IMR-90 (cell line): Measurements from ENCODE around the gene CCDC27. TPM values are rescaled to one million over a fixed set of nuclear protein-coding genes. Genes with fewer than 3 reads are reported as not detected.

Experiments used
- ATAC-seq: fragments of 200-7000 bp; cut with Tn5 transposase; 2 replicates; pipeline ENCODE4 v1.9.1; 2020; ENCODE audit warnings: low read depth, mild to moderate bottlenecking, moderate library complexity
- BruUV-seq: library from RNA; stranded (reverse); fragments of 400-500 nt; replicated peaks from 2 replicates; lab custom pipeline; 2021; lab: Mats Ljungman, UMichigan
- CTCF ChIA-PET: fragments of 300-600 bp; formaldehyde crosslinking; extraction: SDS; loops from one replicate; lab custom pipeline; 2021; ENCODE audit warnings: antibody characterized with exemption; lab: Yijun Ruan, JAX
- POLR2A ChIA-PET: fragments of 300-600 bp; sonication (Branson Sonifier 250); formaldehyde crosslinking; loops from one replicate; lab custom pipeline; 2022; ENCODE audit warnings: antibody characterized with exemption; ENCODE audit not compliant: unreplicated experiment; lab: Charles Lee
- DNase-seq: peaks from one replicate; pipeline ENCODE4 v3.0.0; 2013
- H2AFZ ChIP-seq: replicated peaks from 2 replicates; pipeline ENCODE3; 2013; ENCODE audit warnings: low read length, mild to moderate bottlenecking; ENCODE audit not compliant: poor library complexity
- H2AK5ac ChIP-seq: 2 replicates; pipeline ENCODE4 v1.6.1; 2013; ENCODE audit warnings: low read depth, low read length, inconsistent platforms
- H2AK9ac ChIP-seq: replicated peaks from 2 replicates; pipeline ENCODE3; 2013; ENCODE audit warnings: mild to moderate bottlenecking, low read depth, low read length, moderate library complexity; ENCODE audit not compliant: poor library complexity
- H2BK120ac ChIP-seq: 2 replicates; pipeline ENCODE4 v1.6.1; 2013; ENCODE audit warnings: low read depth, low read length, inconsistent platforms
- H2BK15ac ChIP-seq: 3 replicates; pipeline ENCODE4 v1.6.1; 2013; ENCODE audit warnings: low read depth, low read length, inconsistent platforms
- H2BK20ac ChIP-seq: 2 replicates; pipeline ENCODE4 v1.6.1; 2013; ENCODE audit warnings: low read depth, mild to moderate bottlenecking, inconsistent platforms, low read length, moderate library complexity
- H2BK5ac ChIP-seq: 2 replicates; pipeline ENCODE4 v1.6.1; 2013; ENCODE audit warnings: mild to moderate bottlenecking, low read depth, low read length, inconsistent platforms; ENCODE audit not compliant: poor library complexity, severe bottlenecking
- H3K14ac ChIP-seq: replicated peaks from 2 replicates; pipeline ENCODE4 v1.6.1; 2013; ENCODE audit warnings: low read depth, low read length, inconsistent platforms
- H3K18ac ChIP-seq: 2 replicates; pipeline ENCODE4 v1.6.1; 2013; ENCODE audit warnings: low read depth, low read length, control low read depth
- H3K23ac ChIP-seq: 2 replicates; pipeline ENCODE4 v1.6.1; 2013; ENCODE audit warnings: low read depth, low read length, inconsistent platforms
- H3K27ac ChIP-seq: 2 replicates; pipeline ENCODE4 v1.5.1; 2013; ENCODE audit warnings: mild to moderate bottlenecking, control low read depth, low read length; ENCODE audit not compliant: insufficient read depth
- H3K27me3 ChIP-seq: 2 replicates; pipeline ENCODE4 v1.6.1; 2013; ENCODE audit warnings: low read length; ENCODE audit not compliant: control insufficient read depth, insufficient read depth
- H3K36me3 ChIP-seq: 2 replicates; pipeline ENCODE4 v1.6.1; 2013; ENCODE audit warnings: low read length, mixed read lengths; ENCODE audit not compliant: control insufficient read depth, insufficient read depth
- H3K4ac ChIP-seq: 2 replicates; pipeline ENCODE4 v1.6.1; 2013; ENCODE audit warnings: low read depth, low read length, inconsistent platforms
- H3K4me1 ChIP-seq: 2 replicates; pipeline ENCODE4 v1.6.1; 2013; ENCODE audit warnings: low read length, mixed read lengths; ENCODE audit not compliant: control insufficient read depth, insufficient read depth
- H3K4me2 ChIP-seq: 2 replicates; pipeline ENCODE4 v1.6.1; 2013; ENCODE audit warnings: low read depth, mild to moderate bottlenecking, control low read depth, low read length, moderate library complexity
- H3K4me3 ChIP-seq: 2 replicates; pipeline ENCODE4 v1.5.1; 2013; ENCODE audit warnings: low read depth, mild to moderate bottlenecking, control low read depth, low read length, moderate library complexity; ENCODE audit not compliant: insufficient read depth
- H3K56ac ChIP-seq: 2 replicates; pipeline ENCODE4 v1.6.1; 2013; ENCODE audit warnings: low read length, inconsistent platforms; ENCODE audit not compliant: insufficient read depth; ENCODE audit errors: extremely low read depth
- H3K79me1 ChIP-seq, 2 experiments: 2 replicates each; pipeline ENCODE4 v1.6.1; 2013; ENCODE audit warnings: low read length in 2 of 2, inconsistent platforms in 1 of 2, low read depth in 1 of 2
- H3K9ac ChIP-seq: 2 replicates; pipeline ENCODE4 v1.6.1; 2013; ENCODE audit warnings: low read depth, low read length, control low read depth
- H3K9me1 ChIP-seq: 2 replicates; pipeline ENCODE4 v1.6.1; 2013; ENCODE audit warnings: low read length, inconsistent platforms; ENCODE audit not compliant: insufficient read depth
- H3K9me3 ChIP-seq: 2 replicates; pipeline ENCODE4 v1.6.1; 2013; ENCODE audit warnings: low read length; ENCODE audit not compliant: control insufficient read depth, insufficient read depth
- H4K20me1 ChIP-seq: 2 replicates; pipeline ENCODE4 v1.6.1; 2013; ENCODE audit warnings: low read length, inconsistent platforms; ENCODE audit not compliant: insufficient read depth
- H4K5ac ChIP-seq: 2 replicates; pipeline ENCODE4 v1.6.1; 2013; ENCODE audit warnings: mild to moderate bottlenecking, low read depth, low read length, control low read depth
- H4K8ac ChIP-seq, 2 experiments: 2 replicates each; pipeline ENCODE4 v1.6.1; 2013; ENCODE audit warnings: low read depth in 2 of 2, low read length in 2 of 2, control low read depth in 1 of 2, inconsistent platforms in 1 of 2
- H4K91ac ChIP-seq: 2 replicates; pipeline ENCODE4 v1.6.1; 2013; ENCODE audit warnings: low read depth, low read length, inconsistent platforms; ENCODE audit not compliant: insufficient read depth
- CHD1 ChIP-seq: IDR thresholded peaks from 2 replicates; pipeline ENCODE4 v1.6.1; 2012; ENCODE audit warnings: low read depth, low read length, improper control_type of control experiment
- FOS ChIP-seq: fragments of 150-350 bp; IDR thresholded peaks from 2 replicates; pipeline ENCODE4 v1.6.1; 2016; ENCODE audit warnings: low read depth, low read length
- MAFK ChIP-seq: IDR thresholded peaks from 2 replicates; pipeline ENCODE4 v1.6.1; 2012; ENCODE audit warnings: low read depth, low read length, improper control_type of control experiment
- MAZ ChIP-seq: IDR thresholded peaks from 2 replicates; pipeline ENCODE4 v1.6.1; 2012; ENCODE audit warnings: low read depth, mild to moderate bottlenecking, low read length, improper control_type of control experiment, moderate library complexity, borderline replicate concordance
- MXI1 ChIP-seq: IDR thresholded peaks from 2 replicates; pipeline ENCODE4 v1.6.1; 2012; ENCODE audit warnings: low read depth, mild to moderate bottlenecking, low read length, moderate library complexity, borderline replicate concordance
- POLR2A ChIP-seq: IDR thresholded peaks from 2 replicates; pipeline ENCODE4 v1.6.1; 2012; ENCODE audit warnings: mild to moderate bottlenecking, low read depth, low read length
- RAD21 ChIP-seq: IDR thresholded peaks from 2 replicates; pipeline ENCODE4 v1.6.1; 2012; ENCODE audit warnings: low read length, improper control_type of control experiment
- RCOR1 ChIP-seq: IDR thresholded peaks from 2 replicates; pipeline ENCODE4 v1.6.1; 2012; ENCODE audit warnings: mild to moderate bottlenecking, low read length, improper control_type of control experiment; ENCODE audit not compliant: insufficient replicate concordance
- SMC3 ChIP-seq: fragments of 150-350 bp; IDR thresholded peaks from 2 replicates; pipeline ENCODE4 v1.6.1; 2016; ENCODE audit warnings: low read depth, mild to moderate bottlenecking, antibody characterized with exemption, low read length, moderate library complexity
- WGBS, 2 experiments: methylation state at CpG; one replicate each; pipeline versions ENCODE4 v1.1.5 to v1.1.7; 2013; ENCODE audit warnings: missing lambda C conversion rate in 2 of 2; ENCODE audit not compliant: insufficient read length in 1 of 2; ENCODE audit errors: extremely low coverage in 2 of 2; 5-methylcytosine and 5-hydroxymethylcytosine counted together
- dilution Hi-C: fragments of 300-500 bp; cut with HindIII; formaldehyde crosslinking; loops from one replicate; pipeline ENCODE4 v1.14.3; 2018; ENCODE audit warnings: low sequenced_read_pairs; ENCODE audit not compliant: unreplicated experiment
- in situ Hi-C: fragments of 300-500 bp; cut with MboI; formaldehyde crosslinking; loops from 3 replicates; pipeline ENCODE4 v1.14.3; 2019; ENCODE audit warnings: low sequenced_read_pairs, inconsistent platforms, mixed read lengths
- intact Hi-C: fragments of 100-400 bp; cut with micrococcal nuclease; formaldehyde crosslinking; loops from 2 replicates; pipeline ENCODE4 v1.10.0; 2022
- polyA plus RNA-seq, 3 experiments: library from polyadenylated mRNA; depleted of rRNA; stranded (reverse); fragments of >200 nt; gene quantifications; 2 replicates each; pipeline ENCODE4 v1.2.3, GENCODE V29; 2012; ENCODE audit warnings: low replicate concordance in 1 of 3
- total RNA-seq: library from RNA; depleted of rRNA; stranded (reverse); fragments of >200 nt; gene quantifications from 2 replicates; pipeline ENCODE4 v1.2.3, GENCODE V29; 2012
- TF ChIP-seq, protein P1 (sequence below): fragments of 150-350 bp; IDR thresholded peaks from 2 replicates; pipeline ENCODE4 v1.6.1; 2017; ENCODE audit warnings: mild to moderate bottlenecking, antibody characterized with exemption, low read length, low read depth
- TF ChIP-seq, protein P2 (sequence below): fragments of 150-350 bp; IDR thresholded peaks from 2 replicates; pipeline ENCODE4 v1.6.1; 2016; ENCODE audit warnings: low read depth, mild to moderate bottlenecking, low read length, moderate library complexity, borderline replicate concordance

Gene CCDC27
- total and polyA plus RNA-seq, 2 of the 4 experiments (the other 2 are of a cell fraction) = not detected

DNA sequence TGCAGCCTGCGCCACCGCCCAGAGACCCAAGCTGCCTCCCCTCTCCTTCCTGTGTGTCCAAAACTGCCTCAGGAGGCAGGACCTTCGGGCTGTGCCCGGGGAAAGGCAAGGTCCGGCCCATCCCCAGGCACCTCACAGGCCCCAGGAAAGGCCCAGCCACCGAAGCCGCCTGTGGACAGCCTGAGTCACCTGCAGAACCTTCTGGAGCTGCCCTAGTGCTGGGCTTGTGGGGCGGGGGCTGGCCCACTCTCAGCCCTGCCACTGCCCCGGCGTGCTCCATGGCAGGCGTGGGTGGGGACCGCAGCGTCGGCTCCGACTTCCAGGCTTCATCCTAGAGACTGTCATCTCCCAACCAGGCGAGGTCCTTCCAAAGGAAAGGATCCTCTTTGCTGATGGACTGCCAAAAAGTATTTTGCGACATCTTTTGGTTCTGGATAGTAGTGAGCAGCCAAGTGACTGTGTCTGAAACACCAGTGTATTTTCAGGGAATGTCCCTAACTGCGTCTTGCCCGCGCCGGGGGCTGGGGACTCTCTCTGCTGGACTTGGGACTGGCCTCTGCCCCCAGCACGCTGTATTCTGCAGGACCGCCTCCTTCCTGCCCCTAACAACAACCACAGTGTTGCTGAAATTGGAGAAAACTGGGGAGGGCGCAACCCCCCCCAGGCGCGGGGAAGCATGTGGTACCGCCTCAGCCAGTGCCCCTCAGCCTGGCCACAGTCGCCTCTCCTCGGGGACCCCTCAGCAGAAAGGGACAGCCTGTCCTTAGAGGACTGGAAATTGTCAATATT lies 19.0 kb upstream of the CCDC27 start:
- H2BK120ac ChIP-seq = no peak overlapping the region
- no TSS peak for BruUV-seq
- in situ Hi-C loops = no loop called here
- H3K23ac ChIP-seq = no peak overlapping the region
- H2BK20ac ChIP-seq = no peak overlapping the region
- no peaks in the 10 kb centered on the region for H3K4me1 ChIP-seq
- CTCF ChIA-PET = interaction anchor here (1.4 kb wide), 1 partner anchor 9 kb away, joined by 5 read pairs; no protein-coding TSS in a partner anchor
- no peak overlapping the region for H3K27ac ChIP-seq
- H3K9me3 ChIP-seq = no peaks in the 10 kb centered on the region
- H3K14ac ChIP-seq = no peak overlapping the region
- no peak overlapping the region for H2BK15ac ChIP-seq
- no peak overlapping the region for H4K8ac ChIP-seq
- H3K4ac ChIP-seq = no peak overlapping the region
- H2AK5ac ChIP-seq = no peak overlapping the region
- no peak overlapping the region for H3K56ac ChIP-seq
- no peak overlapping the region for H4K91ac ChIP-seq
- H3K79me1 ChIP-seq = no peaks in the 10 kb centered on the region
- H3K27me3 ChIP-seq = no peaks in the 10 kb centered on the region; the same call in 1 of the 2 replicates
- peak overlapping the region; percentile 51 for H2AFZ ChIP-seq
- H3K4me3 ChIP-seq = no peak overlapping the region
- H3K36me3 ChIP-seq = peaks cover 15% of the 10 kb centered on the region
- dilution Hi-C loops = no loop called here
- no peak overlapping the region for H2BK5ac ChIP-seq
- no peak overlapping the region for H3K18ac ChIP-seq
- no peak overlapping the region for H2AK9ac ChIP-seq
- POLR2A ChIA-PET = no interaction called here
- no peaks in the 10 kb centered on the region for H4K20me1 ChIP-seq
- WGBS, 2 experiments = 69% methylated on average over 5 of the region's 29 CpGs; no CpG with 5 or more reads in 1 of the 2 experiments
- ATAC-seq = peak; percentile 25; the same call in 1 of the 2 replicates
- H3K9ac ChIP-seq = no peak overlapping the region
- no peak overlapping the region for H4K5ac ChIP-seq
- intact Hi-C loops = no loop called here
- no peaks in the 10 kb centered on the region for H3K9me1 ChIP-seq
- no peak for DNase-seq
- TF ChIP-seq MAZ (no peak), POLR2A (no peak), MAFK (no peak), RCOR1 (no peak), RAD21 (no peak), SMC3 (no peak), MXI1 (no peak), CHD1 (no peak), FOS (no peak)
- TF ChIP-seq, protein P1, sequence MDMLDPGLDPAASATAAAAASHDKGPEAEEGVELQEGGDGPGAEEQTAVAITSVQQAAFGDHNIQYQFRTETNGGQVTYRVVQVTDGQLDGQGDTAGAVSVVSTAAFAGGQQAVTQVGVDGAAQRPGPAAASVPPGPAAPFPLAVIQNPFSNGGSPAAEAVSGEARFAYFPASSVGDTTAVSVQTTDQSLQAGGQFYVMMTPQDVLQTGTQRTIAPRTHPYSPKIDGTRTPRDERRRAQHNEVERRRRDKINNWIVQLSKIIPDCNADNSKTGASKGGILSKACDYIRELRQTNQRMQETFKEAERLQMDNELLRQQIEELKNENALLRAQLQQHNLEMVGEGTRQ = no peak
- TF ChIP-seq, protein P2, sequence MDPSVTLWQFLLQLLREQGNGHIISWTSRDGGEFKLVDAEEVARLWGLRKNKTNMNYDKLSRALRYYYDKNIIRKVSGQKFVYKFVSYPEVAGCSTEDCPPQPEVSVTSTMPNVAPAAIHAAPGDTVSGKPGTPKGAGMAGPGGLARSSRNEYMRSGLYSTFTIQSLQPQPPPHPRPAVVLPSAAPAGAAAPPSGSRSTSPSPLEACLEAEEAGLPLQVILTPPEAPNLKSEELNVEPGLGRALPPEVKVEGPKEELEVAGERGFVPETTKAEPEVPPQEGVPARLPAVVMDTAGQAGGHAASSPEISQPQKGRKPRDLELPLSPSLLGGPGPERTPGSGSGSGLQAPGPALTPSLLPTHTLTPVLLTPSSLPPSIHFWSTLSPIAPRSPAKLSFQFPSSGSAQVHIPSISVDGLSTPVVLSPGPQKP = no peak
- no peak overlapping the region; the same call in 1 of the 2 replicates for H3K4me2 ChIP-seq
